Measurements from ENCODE around the gene KRTAP10-5.
"Not testable (repeated sequence)": the region's sequence is repeated elsewhere in the genome, so short reads cannot be mapped to it uniquely, and the experiment has no call there.

The KRTAP10-5 gene

GRCh38 chr21:44564099-44564498 is 16.3 kb downstream of the KRTAP10-5 start:
- no peak for DNase-seq (ENCODE audit: extremely low read depth, low read depth)
- TF ChIP-seq CTCF (IDR thresholded peaks at IDR 0.05; ENCODE audit: low read depth, low read length): no peak

GRCh38 chr21:44558695-44559094 is 21.7 kb downstream of the KRTAP10-5 start, which contains the start of gene KRTAP10-3:
TSS of gene KRTAP10-3 (minus strand) at chr21:44558795. CDS start at chr21:44558715, 80 bp downstream.
- DNase-seq (ENCODE audit: extremely low read depth, low read depth): no peak
- TF ChIP-seq CTCF (IDR thresholded peaks at IDR 0.05; ENCODE audit: low read depth, low read length): no peak

- not testable (repeated sequence) for DNase-seq (ENCODE audit: extremely low read depth, low read depth)
Observed at GRCh38 chr21:44558329-44558675, 22.1 kb downstream of the KRTAP10-5 start.

- TF ChIP-seq CTCF (IDR thresholded peaks at IDR 0.05; ENCODE audit: low read depth, low read length): no peak
- DNase-seq (ENCODE audit: extremely low read depth, low read depth): no peak
Observed at GRCh38 chr21:44557491-44558328, 22.7 kb downstream of the KRTAP10-5 start.

- no peak for DNase-seq (ENCODE audit: extremely low read depth, low read depth)
- TF ChIP-seq CTCF (IDR thresholded peaks at IDR 0.05; ENCODE audit: low read depth, low read length): no peak
Observed at GRCh38 chr21:44556879-44557278, 23.5 kb downstream of the KRTAP10-5 start.

GRCh38 chr21:44555200-44555875 is 25.1 kb downstream of the KRTAP10-5 start:
- no peak for TF ChIP-seq CTCF (IDR thresholded peaks at IDR 0.05; ENCODE audit: low read depth, low read length)
- no peak for DNase-seq (ENCODE audit: extremely low read depth, low read depth)

- no peak for DNase-seq (ENCODE audit: extremely low read depth, low read depth)
- TF ChIP-seq CTCF (IDR thresholded peaks at IDR 0.05; ENCODE audit: low read depth, low read length): no peak
Observed at GRCh38 chr21:44552681-44553080, 27.7 kb downstream of the KRTAP10-5 start.

Measured in AG09319 (cell line).